ENCODE data around the gene DNAJC22. TPM values are rescaled to one million over a fixed set of nuclear protein-coding genes. Genes with fewer than 3 reads are reported as not detected.

Gene DNAJC22
- total RNA-seq, 2 experiments from 2014 or later: 0.11 to 0.31 TPM

DNA sequence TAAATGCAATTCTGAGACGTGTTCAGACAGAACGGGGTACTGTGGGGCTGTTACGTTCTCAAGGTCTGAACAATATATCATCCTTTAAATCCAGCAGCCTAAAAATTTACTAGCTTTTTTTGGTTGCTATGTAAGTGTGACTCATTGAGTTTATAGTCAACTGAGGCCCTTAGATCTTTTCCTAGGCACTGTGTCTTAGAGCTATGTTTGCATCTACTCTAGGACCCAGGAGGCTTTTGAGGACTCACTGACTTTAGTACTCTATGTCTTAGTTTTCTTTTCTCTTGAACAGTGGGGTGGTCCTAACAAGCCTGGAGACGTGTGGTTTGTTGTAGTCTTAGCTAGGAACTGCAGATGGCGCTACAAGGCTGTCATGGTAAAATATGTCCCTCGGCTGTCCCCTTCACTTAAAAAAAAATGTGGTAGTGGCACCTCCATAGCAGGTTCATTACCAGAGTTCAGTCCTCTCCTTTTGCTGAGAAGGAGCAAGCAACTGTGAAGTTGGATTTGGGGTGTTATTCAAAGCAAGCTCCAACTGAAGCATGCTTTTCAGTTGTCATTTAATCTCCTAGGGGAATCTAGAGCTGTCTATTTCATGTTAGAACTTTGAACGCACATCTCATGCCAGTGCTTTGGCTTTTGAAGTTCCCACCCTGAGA, 11.9 kb downstream of the DNAJC22 start:
- Mint-ChIP-seq H3K4me3 (no peak overlapping the region), H3K4me1 (peaks cover 9% of the 10 kb centered on the region), H3K27ac (no peak overlapping the region), H3K9me3 (no peaks in the 10 kb centered on the region), H3K27me3 (peaks cover 28% of the 10 kb centered on the region), H3K36me3 (no peaks in the 10 kb centered on the region)
- ATAC-seq (ENCODE audit: low read depth) (peak; percentile 95), DNase-seq (no peak)
- POLR2A ChIA-PET: interaction anchor here (0.6 to 1.6 kb wide), 4 partner anchors 8 to 555 kb away, joined by 4 to 13 read pairs (median 6); partner anchors contain the start of gene SPATS2

DNA sequence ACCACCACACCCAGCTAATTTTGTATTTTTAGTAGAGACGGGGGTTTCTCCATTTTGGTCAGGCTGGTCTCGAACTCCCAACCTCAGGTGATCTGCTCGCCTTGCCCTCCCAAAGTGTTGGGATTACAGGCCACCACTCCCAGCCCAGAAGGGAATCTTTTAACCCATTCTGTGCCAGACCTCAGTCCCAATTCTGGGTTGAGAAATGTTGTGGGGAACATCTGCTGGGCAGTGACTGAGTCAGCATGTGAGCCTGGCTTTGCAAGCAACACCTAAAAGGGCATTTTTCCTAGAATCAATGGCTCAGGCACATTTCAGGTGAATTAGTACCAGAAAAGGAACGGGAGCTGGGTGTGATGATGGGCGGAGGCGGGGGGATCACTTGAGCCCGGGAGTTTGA, 13.0 kb downstream of the DNAJC22 start:
- H3K9me3 Mint-ChIP-seq: no peaks in the 10 kb centered on the region
- H3K4me1 Mint-ChIP-seq: peaks cover 9% of the 10 kb centered on the region
- no peak overlapping the region for H3K27ac Mint-ChIP-seq
- POLR2A ChIA-PET: interaction anchor here (0.6 kb wide), 1 partner anchor 10 kb away, joined by 3 read pairs; no protein-coding TSS in a partner anchor
- ATAC-seq (ENCODE audit: low read depth) (no peak), DNase-seq (no peak)
- H3K36me3 Mint-ChIP-seq: no peaks in the 10 kb centered on the region
- peaks cover 23% of the 10 kb centered on the region for H3K27me3 Mint-ChIP-seq
- H3K4me3 Mint-ChIP-seq: no peak overlapping the region

DNA sequence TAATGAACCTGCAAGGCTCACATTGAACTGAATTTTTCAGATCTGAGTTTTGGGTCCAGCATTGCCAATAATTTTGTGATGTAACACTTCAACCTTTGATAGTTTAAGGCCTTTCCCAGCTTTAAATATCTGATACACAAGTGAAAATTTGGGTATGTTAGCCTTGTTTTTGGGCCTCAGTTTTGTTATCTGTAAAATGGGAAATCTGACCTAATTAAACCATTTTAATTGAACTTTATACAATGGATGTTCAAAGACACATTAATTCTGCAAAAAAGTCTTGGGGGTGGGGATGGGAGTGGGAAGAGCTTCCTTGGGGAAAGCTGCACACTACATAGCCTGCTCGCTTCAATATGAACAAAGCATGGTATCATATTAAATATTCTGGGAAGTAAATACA, 15.4 kb downstream of the DNAJC22 start:
- Mint-ChIP-seq H3K4me1 (peaks cover 14% of the 10 kb centered on the region), H3K36me3 (no peaks in the 10 kb centered on the region), H3K27ac (no peak overlapping the region), H3K27me3 (peaks cover 17% of the 10 kb centered on the region), H3K9me3 (no peaks in the 10 kb centered on the region), H3K4me3 (no peak overlapping the region)
- POLR2A ChIA-PET: no interaction called here
- ATAC-seq (ENCODE audit: low read depth): no peak
- DNase-seq: no peak

DNA sequence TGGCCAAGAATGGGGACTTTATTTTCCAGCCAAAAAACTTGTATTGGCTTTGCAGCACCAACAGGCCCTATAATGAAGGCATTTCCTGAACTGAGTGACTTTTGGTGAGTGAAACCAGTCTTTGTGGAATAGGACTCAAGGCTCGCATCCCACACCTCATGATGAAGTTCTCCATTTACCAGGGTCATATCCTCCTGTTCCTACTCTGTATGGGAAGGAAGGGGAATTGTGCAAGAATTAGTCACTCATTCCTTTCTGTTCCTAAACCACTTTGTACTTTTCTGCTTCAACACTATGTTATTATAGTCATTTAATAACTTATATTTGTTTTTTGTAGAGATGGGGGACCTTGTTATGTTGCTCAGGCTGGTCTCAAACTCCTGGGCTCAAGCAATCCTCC, 18.3 kb downstream of the DNAJC22 start:
- Mint-ChIP-seq H3K4me3 (no peak overlapping the region), H3K4me1 (peaks cover 22% of the 10 kb centered on the region), H3K27ac (no peak overlapping the region), H3K9me3 (no peaks in the 10 kb centered on the region), H3K27me3 (peaks cover 6% of the 10 kb centered on the region), H3K36me3 (no peaks in the 10 kb centered on the region)
- ATAC-seq (ENCODE audit: low read depth) (no peak), DNase-seq (no peak)
- POLR2A ChIA-PET: interaction anchor here (1.0 to 2.6 kb wide), 3 partner anchors 171 to 258 kb away, joined by 3 to 10 read pairs (median 5); partner anchors contain the start of genes MCRS1 and PRPF40B

DNA sequence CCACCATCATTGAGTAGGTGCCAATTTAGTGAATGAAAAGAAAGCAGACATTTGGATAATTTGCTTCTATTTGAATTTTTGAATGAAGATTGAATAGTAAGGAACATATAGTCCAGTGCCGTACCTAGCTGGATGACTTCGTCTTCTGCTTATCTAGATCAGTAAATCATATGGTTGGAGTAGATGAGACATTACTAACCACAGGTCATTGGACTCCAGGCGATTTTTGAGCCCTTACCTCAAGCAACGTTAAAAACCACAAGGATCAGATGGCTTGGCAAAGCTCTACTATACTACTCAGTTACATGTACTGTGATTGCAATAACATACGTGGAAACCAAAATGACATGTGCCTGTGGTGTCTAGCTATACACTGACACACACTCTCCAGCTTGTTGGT, 18.9 kb downstream of the DNAJC22 start:
- H3K36me3 Mint-ChIP-seq: peaks cover 1% of the 10 kb centered on the region
- peaks cover 24% of the 10 kb centered on the region for H3K4me1 Mint-ChIP-seq
- ATAC-seq (ENCODE audit: low read depth): no peak
- H3K4me3 Mint-ChIP-seq: peak overlapping the region; percentile 90
- H3K9me3 Mint-ChIP-seq: no peaks in the 10 kb centered on the region
- H3K27ac Mint-ChIP-seq: peak overlapping the region; percentile 56
- DNase-seq: no peak
- peaks cover 6% of the 10 kb centered on the region for H3K27me3 Mint-ChIP-seq
- POLR2A ChIA-PET: interaction anchor here (1.0 to 2.6 kb wide), 4 partner anchors 19 to 257 kb away, joined by 3 to 18 read pairs (median 8); partner anchors contain the start of genes DNAJC22, MCRS1 and PRPF40B

DNA sequence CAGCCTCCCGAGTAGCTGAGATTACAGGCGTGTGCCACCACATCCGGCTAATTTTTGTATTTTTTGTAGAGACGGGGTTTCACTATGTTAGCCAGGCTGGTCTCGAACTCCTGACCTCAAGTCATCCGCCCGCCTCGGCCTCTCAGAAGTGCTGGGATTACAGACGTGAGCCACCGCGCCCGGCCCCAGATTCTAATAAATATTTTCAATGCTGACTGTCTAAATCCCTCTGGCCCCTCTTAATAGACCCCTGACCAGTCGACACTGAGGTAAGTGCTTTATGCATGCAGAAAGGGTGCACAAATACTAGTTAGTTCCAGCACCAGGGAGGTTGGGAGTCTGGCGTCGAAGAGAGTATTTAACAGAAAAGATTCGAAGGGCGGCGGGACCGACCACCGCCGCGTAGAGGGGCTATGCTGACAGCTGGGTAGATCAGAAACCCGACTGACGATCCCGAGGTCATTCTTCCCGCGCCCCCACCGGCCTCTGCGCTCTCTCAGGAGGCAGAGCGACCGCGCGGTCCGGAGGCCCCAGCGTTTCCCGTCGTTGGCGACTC, 19.5 kb downstream of the DNAJC22 start:
- POLR2A ChIA-PET: interaction anchor here (0.9 to 2.6 kb wide), 16 partner anchors 8 to 257 kb away, joined by 3 to 18 read pairs (median 6); partner anchors contain the start of genes DNAJC22, MCRS1, PRPF40B and TROAP
- H3K36me3 Mint-ChIP-seq: peaks cover 4% of the 10 kb centered on the region

DNA sequence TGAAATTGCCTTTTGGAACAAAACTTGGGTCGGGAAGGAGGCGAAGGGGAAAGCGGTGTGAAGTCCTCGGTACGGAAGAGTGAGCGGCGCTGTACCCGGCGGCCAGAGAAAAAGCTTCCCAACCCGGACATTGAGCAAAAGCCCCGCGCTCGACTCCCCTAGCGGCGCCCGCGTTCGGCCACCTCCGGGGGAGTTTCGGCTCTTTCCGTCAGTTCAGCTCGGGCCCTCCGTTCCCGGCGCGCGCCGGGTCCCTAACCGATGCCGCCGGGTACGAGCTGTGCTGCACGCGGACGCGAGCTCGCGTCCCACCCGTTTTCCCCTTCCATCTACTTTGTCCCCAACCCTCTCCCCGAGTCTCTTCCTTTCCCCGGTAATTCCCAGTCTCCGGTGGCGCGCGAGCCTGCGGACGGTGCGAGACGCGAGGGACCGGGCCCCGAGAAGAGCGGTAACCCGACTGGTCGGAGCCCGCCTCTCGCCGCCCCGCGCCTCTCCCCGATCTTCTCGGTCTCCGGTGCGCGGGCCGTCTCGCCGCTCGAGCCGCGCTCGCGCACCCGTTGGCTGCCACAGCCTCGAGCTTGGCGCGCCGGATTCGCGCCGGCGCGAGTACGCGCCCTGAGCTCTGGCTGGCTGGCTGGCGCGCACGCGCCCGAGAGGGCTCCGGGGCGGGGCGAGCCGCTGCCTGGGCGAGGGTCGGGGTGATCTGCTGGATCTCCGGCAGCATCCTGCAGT, 20.1 kb downstream of the DNAJC22 start:
- Mint-ChIP-seq H3K27me3 (peaks cover 2% of the 10 kb centered on the region), H3K9me3 (no peaks in the 10 kb centered on the region), H3K4me3 (peak overlapping the region; percentile 90), H3K4me1 (peaks cover 26% of the 10 kb centered on the region), H3K36me3 (peaks cover 7% of the 10 kb centered on the region), H3K27ac (peak overlapping the region; percentile 97)
- POLR2A ChIA-PET: interaction anchor here (0.6 to 2.6 kb wide), 23 partner anchors 8 to 476 kb away, joined by 3 to 18 read pairs (median 4); partner anchors contain the start of genes BCDIN3D, DNAJC22, MCRS1 and TROAP
- ATAC-seq (ENCODE audit: low read depth): peak; percentile 83
- DNase-seq: peak; percentile 92

More for the DNA sequence above, 19.5 kb downstream of the DNAJC22 start:
- Mint-ChIP-seq H3K4me1 (peaks cover 24% of the 10 kb centered on the region), H3K27ac (peak overlapping the region; percentile 97), H3K27me3 (peaks cover 6% of the 10 kb centered on the region), H3K4me3 (peak overlapping the region; percentile 90), H3K9me3 (no peaks in the 10 kb centered on the region)
- DNase-seq: peak; percentile 35
- ATAC-seq (ENCODE audit: low read depth): no peak

DNA sequence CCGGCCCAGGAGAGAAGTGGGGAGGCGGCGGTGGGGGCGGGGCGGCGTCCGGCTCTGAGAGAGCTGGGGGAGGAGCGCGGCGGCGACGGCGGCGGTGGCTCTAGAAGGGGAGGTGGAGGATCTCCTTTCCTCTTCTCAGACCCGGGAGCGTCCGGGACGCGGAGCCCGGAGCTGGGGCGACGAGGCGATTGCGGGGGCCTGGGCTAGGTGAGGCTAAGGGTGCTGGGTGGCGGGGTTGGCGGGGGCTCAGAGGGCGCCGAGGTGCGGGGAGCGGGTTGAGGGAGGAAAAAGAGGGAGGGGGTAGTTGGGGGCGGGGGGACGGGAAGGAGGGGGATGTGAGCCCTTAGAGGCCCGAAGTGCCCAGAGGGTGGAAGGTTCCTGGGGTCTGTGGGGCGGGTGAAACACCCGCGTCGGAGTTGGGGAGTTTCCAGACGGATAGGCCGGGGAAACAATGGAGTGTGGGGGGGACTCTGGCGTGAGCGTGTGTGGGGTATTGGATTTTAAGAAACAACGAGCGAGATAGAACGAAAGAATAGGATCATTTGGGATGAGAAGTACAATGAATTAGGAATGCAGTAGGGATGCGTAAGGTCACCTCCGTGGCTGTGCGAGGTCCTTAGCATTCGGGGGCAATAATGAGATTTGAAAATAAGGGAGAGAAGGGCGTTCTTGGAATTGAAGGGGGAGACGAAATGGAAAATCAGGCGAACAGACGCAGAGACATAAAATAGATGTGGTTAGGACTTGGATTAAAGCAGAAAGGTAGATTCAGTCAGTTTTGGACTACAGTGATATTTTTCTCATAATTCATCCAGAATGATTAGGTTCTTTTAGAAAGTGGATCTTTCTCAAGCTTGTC, 20.9 kb downstream of the DNAJC22 start, which contains the start of gene SPATS2:
Gene SPATS2, plus strand, starts transcription at position 82 of the 859 bp plus-strand sequence. CDS start 93,551 bp downstream, outside the sequence.
- ATAC-seq (ENCODE audit: low read depth) (no peak), DNase-seq (no peak)
- Mint-ChIP-seq H3K36me3 (peaks cover 8% of the 10 kb centered on the region), H3K4me3 (peak within 1 kb of the TSS; percentile 90), H3K27ac (peak within 1 kb of the TSS; percentile 97), H3K9me3 (no peaks in the 10 kb centered on the region), H3K27me3 (peaks cover 2% of the 10 kb centered on the region), H3K4me1 (peaks cover 27% of the 10 kb centered on the region)
- POLR2A ChIA-PET: interaction anchor here (0.6 to 2.6 kb wide), 22 partner anchors 8 to 475 kb away, joined by 3 to 18 read pairs (median 4); partner anchors contain the start of genes BCDIN3D, DNAJC22, MCRS1 and TROAP

DNA sequence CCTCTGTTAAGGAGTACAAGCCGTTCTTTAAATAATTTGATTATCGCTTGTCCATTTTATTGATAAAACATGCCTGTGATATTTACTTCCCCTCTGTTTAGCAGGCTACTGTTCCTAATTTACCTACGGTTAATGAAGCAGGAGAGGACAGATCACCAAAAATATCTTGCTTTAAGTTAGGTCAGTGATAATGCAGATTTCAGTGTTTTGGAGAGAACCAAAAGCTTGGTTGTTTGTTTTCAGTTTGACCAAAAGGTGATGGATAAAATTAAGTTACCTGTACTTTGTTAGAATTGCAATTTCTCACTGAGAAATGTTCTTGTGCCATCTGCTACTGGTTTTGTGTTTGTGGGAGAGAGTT, 21.5 kb downstream of the DNAJC22 start:
- DNase-seq (no peak), ATAC-seq (ENCODE audit: low read depth) (no peak)
- Mint-ChIP-seq H3K27me3 (peaks cover 2% of the 10 kb centered on the region), H3K9me3 (no peaks in the 10 kb centered on the region), H3K27ac (peak overlapping the region; percentile 97), H3K36me3 (peaks cover 9% of the 10 kb centered on the region), H3K4me3 (peak overlapping the region; percentile 90), H3K4me1 (peaks cover 28% of the 10 kb centered on the region)
- POLR2A ChIA-PET: interaction anchor here (2.1 kb wide), 1 partner anchor 146 kb away, joined by 13 read pairs; no protein-coding TSS in a partner anchor

DNA sequence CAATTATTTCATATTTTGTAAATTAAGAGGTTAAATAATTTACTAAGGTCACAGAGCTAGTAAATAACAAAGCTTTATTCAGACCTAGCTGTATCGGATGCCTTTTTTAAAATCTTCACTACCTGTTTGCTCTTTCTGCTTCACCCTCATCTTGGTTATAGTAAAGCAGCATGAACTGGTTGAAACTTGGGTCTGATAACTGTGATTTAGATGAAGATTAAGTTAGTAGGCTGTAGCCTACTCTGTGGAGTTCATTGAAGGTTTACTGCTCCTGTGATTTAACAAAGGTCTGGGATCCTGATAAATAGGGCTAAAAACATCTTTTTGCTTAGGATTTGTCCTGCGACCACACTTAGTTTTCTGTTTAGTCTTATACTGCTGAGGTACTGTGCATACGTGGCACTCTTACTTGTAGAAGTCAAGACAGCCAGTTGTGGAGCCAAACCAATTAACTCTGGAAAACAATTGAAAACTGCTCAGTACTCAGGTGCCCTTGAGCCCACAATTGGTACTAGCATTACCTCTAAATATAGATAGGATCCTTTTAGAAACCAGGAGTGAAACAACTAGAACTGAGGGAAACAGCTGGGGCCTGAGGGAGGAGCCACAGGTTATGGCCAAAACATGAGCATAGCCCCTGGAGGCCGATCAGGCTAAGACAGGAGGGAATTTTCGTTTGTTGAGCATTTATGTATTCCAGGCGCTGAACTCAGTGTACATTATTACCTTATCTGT, 22.9 kb downstream of the DNAJC22 start:
- H3K36me3 Mint-ChIP-seq: peaks cover 9% of the 10 kb centered on the region
- POLR2A ChIA-PET: interaction anchor here (0.6 to 1.0 kb wide), 3 partner anchors 10 to 555 kb away, joined by 3 to 4 read pairs (median 3); no protein-coding TSS in a partner anchor
- peaks cover 28% of the 10 kb centered on the region for H3K4me1 Mint-ChIP-seq
- DNase-seq (no peak), ATAC-seq (ENCODE audit: low read depth) (no peak)
- peak overlapping the region; percentile 12 for H3K27ac Mint-ChIP-seq
- H3K27me3 Mint-ChIP-seq: no peaks in the 10 kb centered on the region
- peak overlapping the region; percentile 52 for H3K4me3 Mint-ChIP-seq
- no peaks in the 10 kb centered on the region for H3K9me3 Mint-ChIP-seq

DNA sequence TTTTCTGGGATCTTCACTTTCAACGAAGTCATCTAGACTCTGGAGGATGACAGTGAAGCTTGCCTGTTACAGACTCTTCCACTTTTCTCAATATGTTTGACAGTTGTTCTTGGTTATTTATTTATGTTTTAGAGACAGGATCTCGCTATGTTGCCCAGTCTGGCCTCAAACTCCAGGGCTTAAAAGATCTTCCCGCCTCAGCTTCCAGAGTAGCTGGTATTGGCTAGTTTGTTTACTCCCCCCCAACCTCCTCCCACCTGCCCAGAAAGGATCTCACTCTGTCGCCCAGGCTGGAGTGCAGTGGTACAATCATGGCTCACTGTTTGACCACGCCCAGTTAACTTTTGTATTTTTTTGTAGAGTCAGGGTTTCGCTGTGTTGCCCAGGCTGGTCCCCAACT, 23.9 kb downstream of the DNAJC22 start:
- Mint-ChIP-seq H3K4me3 (no peak overlapping the region), H3K27ac (no peak overlapping the region), H3K36me3 (peaks cover 9% of the 10 kb centered on the region), H3K27me3 (no peaks in the 10 kb centered on the region), H3K4me1 (peaks cover 28% of the 10 kb centered on the region), H3K9me3 (no peaks in the 10 kb centered on the region)
- POLR2A ChIA-PET: no interaction called here
- no peak for DNase-seq
- ATAC-seq (ENCODE audit: low read depth): no peak

DNA sequence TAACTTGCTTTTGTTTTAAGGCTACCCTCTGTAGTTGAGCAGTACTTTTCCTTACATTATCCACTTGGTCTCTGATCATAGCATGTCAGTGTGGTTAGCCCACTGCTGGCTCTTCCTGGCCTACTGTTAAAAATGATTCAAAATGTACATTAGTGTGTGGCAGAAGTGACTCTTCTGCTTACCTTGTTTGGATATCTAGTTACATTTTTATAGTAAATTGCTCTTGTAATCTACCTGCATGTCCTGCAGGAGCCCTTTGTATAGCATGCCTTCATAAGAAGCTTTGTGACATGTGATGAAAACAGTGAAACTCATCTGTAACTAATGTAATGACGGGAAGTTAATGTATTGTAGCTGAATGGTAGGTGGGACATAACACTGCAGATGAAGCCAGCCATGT, 28.7 kb downstream of the DNAJC22 start:
- ATAC-seq (ENCODE audit: low read depth) (no peak), DNase-seq (no peak)
- H3K27me3 Mint-ChIP-seq: no peaks in the 10 kb centered on the region
- H3K36me3 Mint-ChIP-seq: peaks cover 9% of the 10 kb centered on the region
- H3K4me1 Mint-ChIP-seq: peaks cover 8% of the 10 kb centered on the region
- POLR2A ChIA-PET: interaction anchor here (0.5 to 1.2 kb wide), 2 partner anchors 8 to 89 kb away, joined by 5 to 6 read pairs; partner anchors contain the start of gene SPATS2
- no peak overlapping the region for H3K4me3 Mint-ChIP-seq
- no peaks in the 10 kb centered on the region for H3K9me3 Mint-ChIP-seq
- no peak overlapping the region for H3K27ac Mint-ChIP-seq
